Fibroblast of mammary gland (primary cell): ENCODE results near the gene ADIPOR2.

Experiments used
- DNase-seq: peaks from one replicate; pipeline ENCODE4 v3.0.0-alpha.2; 2010; ENCODE audit warnings: low read depth
- H3K4me3 ChIP-seq: 2 replicates; pipeline ENCODE4 v1.5.1; 2011; ENCODE audit warnings: low read depth, mild to moderate bottlenecking, low read length, moderate library complexity; ENCODE audit not compliant: control insufficient read depth
- TF ChIP-seq, protein P1 (sequence below): conservative IDR thresholded peaks from 2 replicates; pipeline ENCODE4 v1.5.1; 2011; ENCODE audit warnings: low read depth, low read length, inconsistent platforms; ENCODE audit not compliant: control insufficient read depth, insufficient read depth

Gene ADIPOR2

DNA sequence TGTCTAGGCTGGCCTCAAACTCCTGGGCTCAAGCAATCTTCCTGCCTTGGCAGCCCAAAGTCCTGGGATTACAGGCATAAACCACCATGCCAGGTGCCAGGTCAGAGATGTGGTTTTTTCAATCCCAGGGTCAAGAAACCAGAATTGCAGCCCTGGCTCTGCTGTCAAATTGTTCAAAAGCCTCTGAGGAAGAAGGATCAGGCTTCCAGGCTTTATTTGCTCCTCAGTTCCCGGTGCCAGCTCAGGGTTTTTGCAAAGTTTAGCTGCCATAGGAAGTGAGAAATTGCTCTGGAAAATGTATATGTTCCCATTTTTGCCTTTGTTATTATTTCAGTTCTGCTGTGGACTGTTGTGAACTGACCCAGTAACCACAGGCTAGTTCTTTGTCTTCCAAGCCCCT is 33.2 kb upstream of the ADIPOR2 start:
- no peak for DNase-seq
- TF ChIP-seq, protein P1, sequence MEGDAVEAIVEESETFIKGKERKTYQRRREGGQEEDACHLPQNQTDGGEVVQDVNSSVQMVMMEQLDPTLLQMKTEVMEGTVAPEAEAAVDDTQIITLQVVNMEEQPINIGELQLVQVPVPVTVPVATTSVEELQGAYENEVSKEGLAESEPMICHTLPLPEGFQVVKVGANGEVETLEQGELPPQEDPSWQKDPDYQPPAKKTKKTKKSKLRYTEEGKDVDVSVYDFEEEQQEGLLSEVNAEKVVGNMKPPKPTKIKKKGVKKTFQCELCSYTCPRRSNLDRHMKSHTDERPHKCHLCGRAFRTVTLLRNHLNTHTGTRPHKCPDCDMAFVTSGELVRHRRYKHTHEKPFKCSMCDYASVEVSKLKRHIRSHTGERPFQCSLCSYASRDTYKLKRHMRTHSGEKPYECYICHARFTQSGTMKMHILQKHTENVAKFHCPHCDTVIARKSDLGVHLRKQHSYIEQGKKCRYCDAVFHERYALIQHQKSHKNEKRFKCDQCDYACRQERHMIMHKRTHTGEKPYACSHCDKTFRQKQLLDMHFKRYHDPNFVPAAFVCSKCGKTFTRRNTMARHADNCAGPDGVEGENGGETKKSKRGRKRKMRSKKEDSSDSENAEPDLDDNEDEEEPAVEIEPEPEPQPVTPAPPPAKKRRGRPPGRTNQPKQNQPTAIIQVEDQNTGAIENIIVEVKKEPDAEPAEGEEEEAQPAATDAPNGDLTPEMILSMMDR, result no peak
- H3K4me3 ChIP-seq, result no peak overlapping the region

- TF ChIP-seq, protein P1, result no peak
- no peak overlapping the region for H3K4me3 ChIP-seq
- DNase-seq, result peak; percentile 63
Measured at GRCh38 chr12:1660304-1661187, 30.3 kb upstream of the ADIPOR2 start.

DNA sequence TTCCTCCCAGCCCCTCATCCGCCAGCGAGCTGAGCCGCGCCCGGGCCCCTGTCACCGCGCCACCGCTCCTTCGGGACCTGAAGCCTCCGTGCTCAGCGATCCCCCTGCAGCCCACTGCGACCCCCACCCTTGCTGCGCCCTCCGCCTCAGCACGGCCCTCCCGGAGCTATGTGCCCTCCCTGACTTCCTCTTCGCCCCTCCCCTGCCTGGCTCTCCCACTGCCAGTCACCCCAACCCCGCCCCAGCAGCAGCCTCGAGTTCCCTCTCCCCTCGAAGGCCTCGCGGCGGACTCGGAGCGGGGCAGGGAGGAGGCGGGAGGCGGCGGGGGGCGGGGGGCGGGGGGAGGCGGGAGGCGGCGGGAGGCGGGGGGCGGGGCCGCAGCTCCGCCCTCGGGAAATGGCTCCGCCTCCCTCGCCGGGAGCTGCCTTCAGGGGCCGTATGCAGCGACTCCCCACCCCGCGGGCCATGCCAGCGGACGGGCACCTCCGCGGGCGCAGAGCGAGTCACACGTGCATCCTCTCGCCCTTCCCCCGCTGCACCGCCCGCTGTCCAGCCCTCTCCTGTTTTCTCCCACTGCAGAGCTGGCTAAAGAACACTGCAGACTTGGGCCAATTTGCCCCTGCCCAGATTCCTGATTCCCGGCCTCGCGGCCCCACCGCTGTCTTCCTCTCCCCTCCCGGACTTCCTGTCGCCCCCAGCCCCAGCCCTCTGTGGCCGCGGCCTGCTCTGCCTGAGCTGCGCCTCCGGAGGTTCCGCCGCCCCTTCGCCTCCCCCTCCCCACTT is 29.1 kb upstream of the ADIPOR2 start:
- TF ChIP-seq, protein P1, result no peak
- H3K4me3 ChIP-seq, result peak overlapping the region; percentile 48
- DNase-seq, result peak; percentile 90

- peak; percentile 28 for DNase-seq
- no peak overlapping the region for H3K4me3 ChIP-seq
- TF ChIP-seq, protein P1, result peak; percentile 25
Measured at GRCh38 chr12:1662761-1663439, 28.0 kb upstream of the ADIPOR2 start.

DNA sequence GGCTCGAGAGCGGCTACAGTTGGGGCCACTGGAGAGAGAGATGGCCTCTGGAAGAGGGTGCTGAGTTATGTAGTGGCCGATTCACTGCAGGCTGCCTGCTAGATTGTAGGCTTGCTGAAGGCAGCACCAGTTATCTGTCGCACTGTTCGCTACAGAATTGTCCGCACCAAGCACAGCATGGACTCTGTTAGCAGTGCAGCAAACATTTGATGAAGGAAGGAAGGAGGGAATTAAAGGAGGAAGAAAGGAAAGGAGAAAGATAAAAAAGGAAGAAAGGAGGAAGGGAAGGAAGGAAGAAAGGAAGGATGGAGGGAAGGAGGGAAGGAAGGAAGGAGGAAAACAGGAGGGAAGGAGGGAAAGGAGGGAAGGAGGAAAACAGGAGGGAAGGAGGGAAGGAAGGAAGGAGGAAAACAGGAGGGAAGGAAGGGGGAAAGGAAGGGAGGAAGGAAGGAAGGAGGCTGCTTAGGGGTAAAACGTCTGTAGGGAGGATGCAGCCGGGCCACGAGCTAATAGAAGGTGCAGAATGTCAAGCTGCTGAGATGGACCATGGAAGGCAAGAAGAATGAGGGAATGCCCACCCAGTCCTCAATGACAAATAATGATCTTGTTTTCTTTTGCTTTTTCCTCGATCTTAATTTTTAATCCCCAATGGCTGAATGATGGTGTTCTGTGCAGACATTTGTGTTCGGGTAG is 27.3 kb upstream of the ADIPOR2 start:
- no peak overlapping the region for H3K4me3 ChIP-seq
- TF ChIP-seq, protein P1, result no peak
- DNase-seq, result no peak

GRCh38 chr12:1665366-1665765 is 25.5 kb upstream of the ADIPOR2 start:
- no peak overlapping the region for H3K4me3 ChIP-seq
- TF ChIP-seq, protein P1, result no peak
- no peak for DNase-seq
